WTC11 (cell line): ENCODE measurements around the gene MAMDC2.

Experiments used
- MYBL2 ChIP-seq: sonication (generic); formaldehyde crosslinking; IDR thresholded peaks from 2 replicates; pipeline ENCODE4 v1.8.1; 2023; ENCODE audit warnings: mild to moderate bottlenecking, moderate library complexity, missing genetic modification reagents
- RORB ChIP-seq: fragments of 250-450 bp; sonication (Bioruptor Pico); IDR thresholded peaks from 2 replicates; pipeline ENCODE4 v1.9.0; 2021; ENCODE audit warnings: mild to moderate bottlenecking
- TF ChIP-seq, protein P1 (sequence below): fragments of 200-600 bp; IDR thresholded peaks from 2 replicates; pipeline ENCODE4 v1.8.0; 2022; ENCODE audit warnings: antibody characterized with exemption
- TF ChIP-seq, protein P2 (sequence below): sonication (generic); formaldehyde crosslinking; IDR thresholded peaks from 2 replicates; pipeline ENCODE4 v1.8.0; 2022; ENCODE audit warnings: mild to moderate bottlenecking, missing genetic modification reagents

DNA sequence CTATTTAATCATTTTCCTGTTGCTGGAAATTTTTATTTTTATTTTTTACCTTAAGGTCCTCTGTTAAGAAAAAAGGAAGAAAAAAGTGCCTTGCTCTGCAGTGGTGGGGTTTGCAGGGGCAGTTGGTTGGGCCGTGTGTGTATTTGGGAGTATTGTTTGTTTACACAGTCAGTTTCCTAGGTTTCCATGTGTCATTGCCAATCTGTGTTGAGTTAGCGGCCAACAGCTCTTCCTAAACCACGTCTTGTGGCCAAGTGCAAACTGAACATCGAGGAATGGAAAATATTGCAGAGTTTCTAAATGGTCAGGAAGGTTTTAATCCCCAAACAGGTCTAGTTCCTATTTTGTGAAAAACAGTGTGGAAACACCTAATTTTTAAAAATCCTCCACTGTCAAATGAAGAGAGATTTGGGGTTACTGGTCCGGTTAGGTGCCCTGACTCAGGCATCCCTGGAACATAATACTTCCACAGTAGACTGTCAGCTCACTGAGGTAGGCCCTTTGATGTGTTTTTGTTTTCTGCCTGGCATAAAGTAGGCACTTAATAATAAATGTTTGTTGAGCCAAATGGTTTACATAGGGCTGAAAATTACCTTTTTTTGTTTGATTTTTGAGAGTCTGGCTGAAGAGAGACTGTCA is 37.0 kb downstream of the MAMDC2 start:
- TF ChIP-seq, protein P1, sequence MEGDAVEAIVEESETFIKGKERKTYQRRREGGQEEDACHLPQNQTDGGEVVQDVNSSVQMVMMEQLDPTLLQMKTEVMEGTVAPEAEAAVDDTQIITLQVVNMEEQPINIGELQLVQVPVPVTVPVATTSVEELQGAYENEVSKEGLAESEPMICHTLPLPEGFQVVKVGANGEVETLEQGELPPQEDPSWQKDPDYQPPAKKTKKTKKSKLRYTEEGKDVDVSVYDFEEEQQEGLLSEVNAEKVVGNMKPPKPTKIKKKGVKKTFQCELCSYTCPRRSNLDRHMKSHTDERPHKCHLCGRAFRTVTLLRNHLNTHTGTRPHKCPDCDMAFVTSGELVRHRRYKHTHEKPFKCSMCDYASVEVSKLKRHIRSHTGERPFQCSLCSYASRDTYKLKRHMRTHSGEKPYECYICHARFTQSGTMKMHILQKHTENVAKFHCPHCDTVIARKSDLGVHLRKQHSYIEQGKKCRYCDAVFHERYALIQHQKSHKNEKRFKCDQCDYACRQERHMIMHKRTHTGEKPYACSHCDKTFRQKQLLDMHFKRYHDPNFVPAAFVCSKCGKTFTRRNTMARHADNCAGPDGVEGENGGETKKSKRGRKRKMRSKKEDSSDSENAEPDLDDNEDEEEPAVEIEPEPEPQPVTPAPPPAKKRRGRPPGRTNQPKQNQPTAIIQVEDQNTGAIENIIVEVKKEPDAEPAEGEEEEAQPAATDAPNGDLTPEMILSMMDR = no peak
- TF ChIP-seq, protein P2, sequence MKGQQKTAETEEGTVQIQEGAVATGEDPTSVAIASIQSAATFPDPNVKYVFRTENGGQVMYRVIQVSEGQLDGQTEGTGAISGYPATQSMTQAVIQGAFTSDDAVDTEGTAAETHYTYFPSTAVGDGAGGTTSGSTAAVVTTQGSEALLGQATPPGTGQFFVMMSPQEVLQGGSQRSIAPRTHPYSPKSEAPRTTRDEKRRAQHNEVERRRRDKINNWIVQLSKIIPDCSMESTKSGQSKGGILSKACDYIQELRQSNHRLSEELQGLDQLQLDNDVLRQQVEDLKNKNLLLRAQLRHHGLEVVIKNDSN = no peak
- TF ChIP-seq RORB (CRISPR knock-in tag) (no peak), MYBL2 (no peak)
